ENCODE measurements around the gene SBNO1. TPM values are rescaled to one million over a fixed set of nuclear protein-coding genes. Genes with fewer than 3 reads are reported as not detected.
"Not testable (repeated sequence)": the region's sequence is repeated elsewhere in the genome, so short reads cannot be mapped to it uniquely, and the experiment has no call there.

Gene SBNO1
- polyA plus RNA-seq, 3 donors: 5.6 to 16.9 (median 11.4) TPM

DNA sequence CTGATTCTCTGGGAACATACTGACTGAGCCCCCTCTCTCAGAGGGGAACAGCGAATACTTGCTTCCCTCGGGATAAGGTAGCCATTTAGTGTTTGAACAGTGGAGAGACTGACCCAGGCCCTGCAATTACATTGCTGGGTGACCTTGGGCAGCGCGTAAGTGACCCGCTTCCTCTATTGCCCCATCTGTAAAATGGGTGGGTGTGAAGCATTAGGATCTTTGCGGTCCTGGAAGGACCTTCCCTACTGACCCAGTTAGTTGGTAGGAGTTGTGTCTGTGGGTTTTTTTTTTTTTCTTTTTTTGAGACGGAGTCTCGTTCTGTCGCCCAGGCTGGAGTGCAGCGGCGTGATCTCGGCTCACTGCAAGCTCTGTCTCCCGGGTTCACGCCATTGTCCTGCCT is 18.0 kb upstream of the SBNO1 start:
- TF ChIP-seq, protein P1, sequence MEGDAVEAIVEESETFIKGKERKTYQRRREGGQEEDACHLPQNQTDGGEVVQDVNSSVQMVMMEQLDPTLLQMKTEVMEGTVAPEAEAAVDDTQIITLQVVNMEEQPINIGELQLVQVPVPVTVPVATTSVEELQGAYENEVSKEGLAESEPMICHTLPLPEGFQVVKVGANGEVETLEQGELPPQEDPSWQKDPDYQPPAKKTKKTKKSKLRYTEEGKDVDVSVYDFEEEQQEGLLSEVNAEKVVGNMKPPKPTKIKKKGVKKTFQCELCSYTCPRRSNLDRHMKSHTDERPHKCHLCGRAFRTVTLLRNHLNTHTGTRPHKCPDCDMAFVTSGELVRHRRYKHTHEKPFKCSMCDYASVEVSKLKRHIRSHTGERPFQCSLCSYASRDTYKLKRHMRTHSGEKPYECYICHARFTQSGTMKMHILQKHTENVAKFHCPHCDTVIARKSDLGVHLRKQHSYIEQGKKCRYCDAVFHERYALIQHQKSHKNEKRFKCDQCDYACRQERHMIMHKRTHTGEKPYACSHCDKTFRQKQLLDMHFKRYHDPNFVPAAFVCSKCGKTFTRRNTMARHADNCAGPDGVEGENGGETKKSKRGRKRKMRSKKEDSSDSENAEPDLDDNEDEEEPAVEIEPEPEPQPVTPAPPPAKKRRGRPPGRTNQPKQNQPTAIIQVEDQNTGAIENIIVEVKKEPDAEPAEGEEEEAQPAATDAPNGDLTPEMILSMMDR (IDR thresholded peaks at IDR 0.05): no peak
- H3K4me1 Mint-ChIP-seq: peaks cover 20% of the 10 kb centered on the region
- no peak overlapping the region for H3K27ac ChIP-seq (ENCODE audit: low read depth in 1 of 2, low read length in 2 of 2)

DNA sequence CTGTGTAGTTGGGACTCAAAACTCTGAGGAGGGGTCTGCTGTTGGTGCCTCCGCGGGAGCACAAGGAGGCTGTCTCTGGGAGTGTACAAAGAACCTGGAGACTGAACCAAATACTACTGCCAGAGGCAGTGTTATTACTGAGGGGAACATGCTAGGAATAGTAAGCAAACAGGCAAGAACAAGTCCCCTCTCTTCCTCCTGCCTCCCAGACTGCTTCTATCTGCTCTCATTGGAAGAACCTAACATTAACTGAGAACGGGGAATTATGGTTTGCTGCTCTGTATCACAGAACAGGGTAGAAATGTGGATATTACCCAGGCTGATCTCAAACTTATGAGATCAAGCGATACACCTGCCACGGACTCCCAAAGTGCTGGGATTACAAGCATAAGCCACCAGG is 14.7 kb upstream of the SBNO1 start:
- Histone ChIP-seq H3K27me3 (ENCODE audit: control insufficient read depth in 2 of 2, insufficient read depth in 2 of 2, low read length in 2 of 2) (no peaks in the 10 kb centered on the region), H3K9ac (ENCODE audit: insufficient read depth, low read length, poor library complexity, severe bottlenecking) (no peak overlapping the region), H4K20me1 (ENCODE audit: insufficient read depth, low read length) (no peaks in the 10 kb centered on the region), H3K27ac (ENCODE audit: low read depth in 1 of 2, low read length in 2 of 2) (no peak overlapping the region), H3K4me1 (ENCODE audit: control insufficient read depth in 1 of 2, insufficient read depth in 2 of 2, low read length in 2 of 2) (peaks cover 7 to 10% of the 10 kb centered on the region in 2 donors), H2AFZ (ENCODE audit: insufficient read depth, low read depth, low read length, poor library complexity, severe bottlenecking) (no peak overlapping the region), H3K9me3 (replicated peaks in 1 of 2; ENCODE audit: control insufficient read depth in 1 of 2, insufficient read depth in 1 of 2, low read length in 2 of 2) (no peaks in the 10 kb centered on the region), H3K79me2 (ENCODE audit: insufficient read depth, low read length) (peaks cover 4% of the 10 kb centered on the region), H3K36me3 (replicated peaks in 1 of 2; ENCODE audit: control insufficient read depth in 1 of 2, insufficient read depth in 2 of 2, low read length in 2 of 2) (no peaks in the 10 kb centered on the region), H3K4me3 (replicated peaks in 1 of 3; ENCODE audit: low read depth in 2 of 3, low read length in 3 of 3) (no peak overlapping the region), H3K4me2 (replicated peaks; ENCODE audit: extremely low read depth, low read length, poor library complexity, severe bottlenecking) (no peak overlapping the region)
- H3K4me1 Mint-ChIP-seq: peaks cover 5% of the 10 kb centered on the region
- no peak overlapping the region for H3K4me3 Mint-ChIP-seq
- H3K9me3 Mint-ChIP-seq: no peaks in the 10 kb centered on the region
- DNase-seq: no peak
- no CpG with 5 or more reads among the region's 5 CpGs for WGBS (ENCODE audit: insufficient coverage)
- H3K27ac Mint-ChIP-seq: no peak overlapping the region
- H3K27me3 Mint-ChIP-seq (ENCODE audit: low read depth in 3 of 3): no peaks in the 10 kb centered on the region
- no peaks in the 10 kb centered on the region for H3K36me3 Mint-ChIP-seq
- intact Hi-C loops (cut with micrococcal nuclease): no loop called here
- TF ChIP-seq, protein P1 (IDR thresholded peaks at IDR 0.05): no peak

More for the DNA sequence above, 18.0 kb upstream of the SBNO1 start:
- Mint-ChIP-seq H3K27ac (peak overlapping the region in 1 of 7 donors; percentile 35), H3K36me3 (no peaks in the 10 kb centered on the region), H3K4me3 (no peak overlapping the region), H3K27me3 (ENCODE audit: low read depth in 3 of 3) (no peaks in the 10 kb centered on the region), H3K9me3 (no peaks in the 10 kb centered on the region)
- Histone ChIP-seq H3K4me3 (replicated peaks in 1 of 3; ENCODE audit: low read depth in 2 of 3, low read length in 3 of 3) (no peak overlapping the region), H3K27me3 (ENCODE audit: control insufficient read depth in 2 of 2, insufficient read depth in 2 of 2, low read length in 2 of 2) (no peaks in the 10 kb centered on the region), H3K79me2 (ENCODE audit: insufficient read depth, low read length) (peaks cover 37% of the 10 kb centered on the region), H3K4me2 (replicated peaks; ENCODE audit: extremely low read depth, low read length, poor library complexity, severe bottlenecking) (no peak overlapping the region), H4K20me1 (ENCODE audit: insufficient read depth, low read length) (no peaks in the 10 kb centered on the region), H3K9ac (ENCODE audit: insufficient read depth, low read length, poor library complexity, severe bottlenecking) (no peak overlapping the region), H3K36me3 (replicated peaks in 1 of 2; ENCODE audit: control insufficient read depth in 1 of 2, insufficient read depth in 2 of 2, low read length in 2 of 2) (no peaks in the 10 kb centered on the region), H3K4me1 (ENCODE audit: control insufficient read depth in 1 of 2, insufficient read depth in 2 of 2, low read length in 2 of 2) (peaks cover 19 to 25% of the 10 kb centered on the region in 2 donors), H2AFZ (ENCODE audit: insufficient read depth, low read depth, low read length, poor library complexity, severe bottlenecking) (no peak overlapping the region), H3K9me3 (replicated peaks in 1 of 2; ENCODE audit: control insufficient read depth in 1 of 2, insufficient read depth in 1 of 2, low read length in 2 of 2) (no peaks in the 10 kb centered on the region)
- no CpG with 5 or more reads among the region's 14 CpGs for WGBS (ENCODE audit: insufficient coverage)
- DNase-seq: no peak
- intact Hi-C loops (cut with micrococcal nuclease): loop anchor here in 1 of 2 donors (2.0 to 5.0 kb wide), 3 partner anchors 18 to 200 kb away; partner anchors contain the start of genes SBNO1, SNRNP35 and TMED2

DNA sequence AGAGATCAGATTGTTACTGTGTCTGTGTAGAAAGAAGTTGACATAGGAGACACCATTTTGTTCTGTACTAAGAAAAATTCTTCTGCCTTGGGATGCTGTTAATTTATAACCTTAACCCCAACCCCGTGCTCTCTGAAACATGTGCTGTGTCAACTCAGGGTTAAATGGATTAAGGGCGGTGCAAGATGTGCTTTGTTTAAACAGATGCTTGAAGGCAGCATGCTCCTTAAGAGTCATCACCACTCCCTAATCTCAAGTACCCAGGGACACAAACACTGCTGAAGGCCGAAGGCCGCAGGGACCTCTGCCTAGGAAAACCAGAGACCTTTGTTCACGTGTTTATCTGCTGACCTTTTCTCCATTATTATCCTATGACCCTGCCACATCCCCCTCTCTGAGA is 7.8 kb upstream of the SBNO1 start:
- H3K27me3 ChIP-seq (ENCODE audit: control insufficient read depth in 2 of 2, insufficient read depth in 2 of 2, low read length in 2 of 2); H3K4me3 Mint-ChIP-seq; H4K20me1 ChIP-seq (ENCODE audit: insufficient read depth, low read length); H3K79me2 ChIP-seq (ENCODE audit: insufficient read depth, low read length); DNase-seq; H3K9me3 ChIP-seq (replicated peaks in 1 of 2; ENCODE audit: control insufficient read depth in 1 of 2, insufficient read depth in 1 of 2, low read length in 2 of 2); H3K4me1 ChIP-seq (ENCODE audit: control insufficient read depth in 1 of 2, insufficient read depth in 2 of 2, low read length in 2 of 2); H3K4me1 Mint-ChIP-seq; H3K36me3 ChIP-seq (replicated peaks in 1 of 2; ENCODE audit: control insufficient read depth in 1 of 2, insufficient read depth in 2 of 2, low read length in 2 of 2); H3K27ac Mint-ChIP-seq; H3K4me2 ChIP-seq (replicated peaks; ENCODE audit: extremely low read depth, low read length, poor library complexity, severe bottlenecking); intact Hi-C loops (cut with micrococcal nuclease); H3K9ac ChIP-seq (ENCODE audit: insufficient read depth, low read length, poor library complexity, severe bottlenecking); H3K9me3 Mint-ChIP-seq; H2AFZ ChIP-seq (ENCODE audit: insufficient read depth, low read depth, low read length, poor library complexity, severe bottlenecking); H3K36me3 Mint-ChIP-seq; H3K4me3 ChIP-seq (replicated peaks in 1 of 3; ENCODE audit: low read depth in 2 of 3, low read length in 3 of 3); H3K27me3 Mint-ChIP-seq (ENCODE audit: low read depth in 3 of 3); H3K27ac ChIP-seq (ENCODE audit: low read depth in 1 of 2, low read length in 2 of 2): not testable (repeated sequence)
- WGBS (ENCODE audit: insufficient coverage): no CpG with 5 or more reads among the region's 5 CpGs

All from CD14-positive monocyte (primary cell).